Measurements from ENCODE around the gene SIN3B.

DNA sequence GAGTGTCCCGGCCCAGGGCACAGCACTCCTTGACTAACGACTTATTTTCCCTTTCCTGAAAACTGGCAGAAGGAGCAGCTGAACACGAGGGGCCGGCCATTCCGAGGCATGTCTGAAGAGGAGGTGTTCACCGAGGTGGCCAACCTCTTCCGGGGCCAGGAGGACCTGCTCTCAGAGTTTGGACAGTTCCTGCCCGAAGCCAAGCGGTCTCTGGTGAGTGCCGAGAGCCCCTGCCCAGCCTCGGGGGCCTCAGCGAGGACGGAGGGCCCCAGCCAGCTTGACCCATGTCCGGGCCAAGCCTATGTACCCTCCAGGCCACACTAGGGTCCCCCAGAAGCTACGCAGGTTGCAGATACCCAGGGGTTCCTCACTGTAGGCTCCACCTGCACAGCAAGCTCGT, 17.7 kb downstream of the SIN3B start:
- TF ChIP-seq GLI4 (tag by site-specific recombination; IDR thresholded peaks at IDR 0.05) (no peak), ZNF423 (tag by site-specific recombination; IDR thresholded peaks at IDR 0.05) (no peak), SETDB1 (IDR thresholded peaks at IDR 0.05; ENCODE audit: insufficient read length, low read length) (no peak), ZNF561 (tag by site-specific recombination; IDR thresholded peaks at IDR 0.05; ENCODE audit: borderline replicate concordance) (no peak), ZNF792 (tag by site-specific recombination; IDR thresholded peaks at IDR 0.05) (no peak), IKZF3 (tag by site-specific recombination; IDR thresholded peaks at IDR 0.05) (no peak), ZNF660 (tag by site-specific recombination; IDR thresholded peaks at IDR 0.05) (no peak), ZNF350 (tag by site-specific recombination; IDR thresholded peaks at IDR 0.05) (no peak), RBAK (tag by site-specific recombination; IDR thresholded peaks at IDR 0.05) (no peak)
- TF ChIP-seq, protein P1, sequence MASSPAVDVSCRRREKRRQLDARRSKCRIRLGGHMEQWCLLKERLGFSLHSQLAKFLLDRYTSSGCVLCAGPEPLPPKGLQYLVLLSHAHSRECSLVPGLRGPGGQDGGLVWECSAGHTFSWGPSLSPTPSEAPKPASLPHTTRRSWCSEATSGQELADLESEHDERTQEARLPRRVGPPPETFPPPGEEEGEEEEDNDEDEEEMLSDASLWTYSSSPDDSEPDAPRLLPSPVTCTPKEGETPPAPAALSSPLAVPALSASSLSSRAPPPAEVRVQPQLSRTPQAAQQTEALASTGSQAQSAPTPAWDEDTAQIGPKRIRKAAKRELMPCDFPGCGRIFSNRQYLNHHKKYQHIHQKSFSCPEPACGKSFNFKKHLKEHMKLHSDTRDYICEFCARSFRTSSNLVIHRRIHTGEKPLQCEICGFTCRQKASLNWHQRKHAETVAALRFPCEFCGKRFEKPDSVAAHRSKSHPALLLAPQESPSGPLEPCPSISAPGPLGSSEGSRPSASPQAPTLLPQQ (tag by site-specific recombination; IDR thresholded peaks at IDR 0.05): no peak
- TF ChIP-seq, protein P2, sequence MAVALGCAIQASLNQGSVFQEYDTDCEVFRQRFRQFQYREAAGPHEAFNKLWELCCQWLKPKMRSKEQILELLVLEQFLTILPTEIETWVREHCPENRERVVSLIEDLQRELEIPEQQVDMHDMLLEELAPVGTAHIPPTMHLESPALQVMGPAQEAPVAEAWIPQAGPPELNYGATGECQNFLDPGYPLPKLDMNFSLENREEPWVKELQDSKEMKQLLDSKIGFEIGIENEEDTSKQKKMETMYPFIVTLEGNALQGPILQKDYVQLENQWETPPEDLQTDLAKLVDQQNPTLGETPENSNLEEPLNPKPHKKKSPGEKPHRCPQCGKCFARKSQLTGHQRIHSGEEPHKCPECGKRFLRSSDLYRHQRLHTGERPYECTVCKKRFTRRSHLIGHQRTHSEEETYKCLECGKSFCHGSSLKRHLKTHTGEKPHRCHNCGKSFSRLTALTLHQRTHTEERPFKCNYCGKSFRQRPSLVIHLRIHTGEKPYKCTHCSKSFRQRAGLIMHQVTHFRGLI (tag by site-specific recombination; IDR thresholded peaks at IDR 0.05): no peak
- TF ChIP-seq, protein P3, sequence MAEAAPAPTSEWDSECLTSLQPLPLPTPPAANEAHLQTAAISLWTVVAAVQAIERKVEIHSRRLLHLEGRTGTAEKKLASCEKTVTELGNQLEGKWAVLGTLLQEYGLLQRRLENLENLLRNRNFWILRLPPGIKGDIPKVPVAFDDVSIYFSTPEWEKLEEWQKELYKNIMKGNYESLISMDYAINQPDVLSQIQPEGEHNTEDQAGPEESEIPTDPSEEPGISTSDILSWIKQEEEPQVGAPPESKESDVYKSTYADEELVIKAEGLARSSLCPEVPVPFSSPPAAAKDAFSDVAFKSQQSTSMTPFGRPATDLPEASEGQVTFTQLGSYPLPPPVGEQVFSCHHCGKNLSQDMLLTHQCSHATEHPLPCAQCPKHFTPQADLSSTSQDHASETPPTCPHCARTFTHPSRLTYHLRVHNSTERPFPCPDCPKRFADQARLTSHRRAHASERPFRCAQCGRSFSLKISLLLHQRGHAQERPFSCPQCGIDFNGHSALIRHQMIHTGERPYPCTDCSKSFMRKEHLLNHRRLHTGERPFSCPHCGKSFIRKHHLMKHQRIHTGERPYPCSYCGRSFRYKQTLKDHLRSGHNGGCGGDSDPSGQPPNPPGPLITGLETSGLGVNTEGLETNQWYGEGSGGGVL (tag by site-specific recombination; IDR thresholded peaks at IDR 0.05): no peak
- TF ChIP-seq, protein P4, sequence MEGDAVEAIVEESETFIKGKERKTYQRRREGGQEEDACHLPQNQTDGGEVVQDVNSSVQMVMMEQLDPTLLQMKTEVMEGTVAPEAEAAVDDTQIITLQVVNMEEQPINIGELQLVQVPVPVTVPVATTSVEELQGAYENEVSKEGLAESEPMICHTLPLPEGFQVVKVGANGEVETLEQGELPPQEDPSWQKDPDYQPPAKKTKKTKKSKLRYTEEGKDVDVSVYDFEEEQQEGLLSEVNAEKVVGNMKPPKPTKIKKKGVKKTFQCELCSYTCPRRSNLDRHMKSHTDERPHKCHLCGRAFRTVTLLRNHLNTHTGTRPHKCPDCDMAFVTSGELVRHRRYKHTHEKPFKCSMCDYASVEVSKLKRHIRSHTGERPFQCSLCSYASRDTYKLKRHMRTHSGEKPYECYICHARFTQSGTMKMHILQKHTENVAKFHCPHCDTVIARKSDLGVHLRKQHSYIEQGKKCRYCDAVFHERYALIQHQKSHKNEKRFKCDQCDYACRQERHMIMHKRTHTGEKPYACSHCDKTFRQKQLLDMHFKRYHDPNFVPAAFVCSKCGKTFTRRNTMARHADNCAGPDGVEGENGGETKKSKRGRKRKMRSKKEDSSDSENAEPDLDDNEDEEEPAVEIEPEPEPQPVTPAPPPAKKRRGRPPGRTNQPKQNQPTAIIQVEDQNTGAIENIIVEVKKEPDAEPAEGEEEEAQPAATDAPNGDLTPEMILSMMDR (tag by site-specific recombination; IDR thresholded peaks at IDR 0.05): no peak
